Panc1 (cell line): ENCODE data around the gene NHS. TPM values are rescaled to one million over a fixed set of nuclear protein-coding genes. Genes with fewer than 3 reads are reported as not detected.

Experiments
- ATAC-seq: fragments of 200-7000 bp; cut with Tn5 transposase; 2 replicates; pipeline ENCODE4 v1.9.1; 2020; ENCODE audit warnings: mild to moderate bottlenecking, moderate library complexity
- BruUV-seq: library from RNA; stranded (reverse); fragments of 400-500 nt; replicated peaks from 2 replicates; lab custom pipeline; 2021; lab: Mats Ljungman, UMichigan
- CTCF ChIA-PET: fragments of 300-600 bp; sonication (Branson Sonifier 250); formaldehyde crosslinking; loops from one replicate; lab custom pipeline; 2022; ENCODE audit warnings: antibody characterized with exemption; lab: Charles Lee
- POLR2A ChIA-PET: fragments of 300-600 bp; sonication (Branson Sonifier 250); formaldehyde crosslinking; loops from one replicate; lab custom pipeline; 2022; ENCODE audit warnings: antibody characterized with exemption; lab: Charles Lee
- DNase-seq: peaks from one replicate; pipeline ENCODE4 v3.0.0-alpha.2; 2010; ENCODE audit warnings: low read depth, low spot score
- H3K27ac ChIP-seq: 2 replicates; pipeline ENCODE4 v1.5.1; 2011; ENCODE audit warnings: mild to moderate bottlenecking, low read length, inconsistent platforms
- H3K27me3 ChIP-seq: fragments of 200-500 bp; sonication (Bioruptor generic); 2 replicates; pipeline ENCODE4 v1.6.0; 2014; ENCODE audit warnings: low read length, inconsistent platforms; ENCODE audit not compliant: control insufficient read depth, insufficient read depth
- H3K36me3 ChIP-seq: fragments of 200-500 bp; sonication (Bioruptor generic); 2 replicates; pipeline ENCODE4 v1.5.1; 2014; ENCODE audit warnings: inconsistent platforms, mild to moderate bottlenecking, low read length, moderate library complexity; ENCODE audit not compliant: control insufficient read depth, insufficient read depth
- H3K4me1 ChIP-seq: 2 replicates; pipeline ENCODE4 v1.5.1; 2011; ENCODE audit warnings: inconsistent platforms, mild to moderate bottlenecking, low read length, moderate library complexity; ENCODE audit not compliant: control insufficient read depth, insufficient read depth
- H3K4me3 ChIP-seq, 2 experiments: 2 replicates each; pipeline ENCODE4 v1.5.1; 2011 to 2012; ENCODE audit warnings: low read depth in 2 of 2, low read length in 2 of 2, mild to moderate bottlenecking in 2 of 2, inconsistent platforms in 1 of 2, moderate library complexity in 1 of 2
- H3K9me3 ChIP-seq: fragments of 200-500 bp; sonication (Bioruptor generic); 2 replicates; pipeline ENCODE4 v1.5.1; 2014; ENCODE audit warnings: low read depth, mild to moderate bottlenecking, inconsistent platforms, low read length, moderate library complexity; ENCODE audit not compliant: control insufficient read depth, insufficient read depth
- CTCF ChIP-seq: fragments of 450-650 bp; IDR thresholded peaks from 2 replicates; pipeline ENCODE4 v1.5.1; 2017; ENCODE audit warnings: mild to moderate bottlenecking
- POLR2AphosphoS5 ChIP-seq: IDR thresholded peaks from 2 replicates; pipeline ENCODE4 v1.6.1; 2012; ENCODE audit warnings: mild to moderate bottlenecking, low read depth, low read length, moderate library complexity
- REST ChIP-seq, 2 experiments: IDR thresholded peaks; 2 replicates each; pipeline ENCODE4 v1.6.1; 2011 to 2012; ENCODE audit warnings: low read depth in 2 of 2, control low read depth in 1 of 2, low read length in 1 of 2, mild to moderate bottlenecking in 1 of 2, moderate library complexity in 1 of 2; ENCODE audit not compliant: insufficient read depth in 1 of 2
- SIN3A ChIP-seq: IDR thresholded peaks from 2 replicates; pipeline ENCODE4 v1.6.1; 2012; ENCODE audit warnings: low read depth, mild to moderate bottlenecking, low read length, moderate library complexity, borderline replicate concordance; ENCODE audit not compliant: insufficient read depth
- TCF7L2 ChIP-seq: IDR thresholded peaks from 2 replicates; pipeline ENCODE4 v1.6.1; 2011; ENCODE audit warnings: mild to moderate bottlenecking, low read depth, low read length, inconsistent platforms
- in situ Hi-C: cut with HindIII; loops from 2 replicates; pipeline ENCODE4 v1.10.0; 2016; ENCODE audit warnings: low sequenced_read_pairs, low pct_unique_long_range_greater_than_20kb
- intact Hi-C: fragments of 100-400 bp; cut with micrococcal nuclease; formaldehyde crosslinking; loops from one replicate; pipeline ENCODE4 v1.10.0; 2022; ENCODE audit not compliant: unreplicated experiment
- total RNA-seq: library from RNA; stranded (reverse); gene quantifications from one replicate; pipeline ENCODE4 v1.2.1, GENCODE V29; 2021; ENCODE audit not compliant: unreplicated experiment

NHS gene
- total RNA-seq, 1 experiment from 2014 or later = 0.80 TPM

DNA sequence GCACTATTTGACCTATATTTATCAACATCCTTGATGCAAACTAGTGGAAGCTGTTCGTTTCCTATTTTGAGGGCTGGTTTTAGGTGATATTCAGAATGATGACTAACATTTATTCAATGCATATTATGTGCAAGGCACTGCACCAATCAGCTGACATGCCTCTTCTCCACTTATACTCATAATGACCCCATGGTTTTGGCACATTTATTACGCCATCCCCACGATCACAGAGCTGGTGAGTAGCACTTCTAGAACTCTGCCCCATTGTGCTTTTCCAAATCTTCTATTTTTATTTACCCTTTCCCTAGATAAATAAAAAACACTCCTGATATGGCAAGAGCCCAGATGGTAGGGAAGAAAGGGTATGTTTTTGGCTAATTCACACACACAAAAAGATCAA, 375.4 kb downstream of the NHS start:
- H3K27ac ChIP-seq = no peak overlapping the region
- intact Hi-C loops = no loop called here
- H3K9me3 ChIP-seq = no peaks in the 10 kb centered on the region
- no TSS peak for BruUV-seq
- no peaks in the 10 kb centered on the region for H3K4me1 ChIP-seq
- H3K36me3 ChIP-seq = no peaks in the 10 kb centered on the region
- CTCF ChIA-PET = no interaction called here
- DNase-seq (no peak), ATAC-seq (no peak)
- no peak overlapping the region for H3K4me3 ChIP-seq
- POLR2A ChIA-PET = no interaction called here
- H3K27me3 ChIP-seq = no peaks in the 10 kb centered on the region
- in situ Hi-C loops = no loop called here
- no peak for TF ChIP-seq REST (IDR thresholded peaks at IDR 0.05; ENCODE audit: insufficient read depth in 1 of 2, low read depth in 2 of 2, low read length in 1 of 2)
- no peak for TF ChIP-seq CTCF
- no peak for TF ChIP-seq SIN3A
- TF ChIP-seq POLR2AphosphoS5 = no peak

GRCh38 chrX:17758382-17758781, 383.4 kb downstream of the NHS start:
- ATAC-seq = no peak
- TF ChIP-seq POLR2AphosphoS5 (no peak), SIN3A (no peak), TCF7L2 (no peak), REST (IDR thresholded peaks at IDR 0.05; ENCODE audit: insufficient read depth in 1 of 2, low read depth in 2 of 2, low read length in 1 of 2) (no peak), CTCF (no peak)
- no peaks in the 10 kb centered on the region for H3K4me1 ChIP-seq
- in situ Hi-C loops (no loop called here), intact Hi-C loops (no loop called here)
- H3K4me3 ChIP-seq = no peak overlapping the region
- H3K27me3 ChIP-seq = no peaks in the 10 kb centered on the region
- no peak overlapping the region for H3K27ac ChIP-seq
- no peaks in the 10 kb centered on the region for H3K9me3 ChIP-seq
- ChIA-PET POLR2A (no interaction called here), CTCF (no interaction called here)
- BruUV-seq = no TSS peak
- no peaks in the 10 kb centered on the region for H3K36me3 ChIP-seq
- DNase-seq = no peak
